PC-3 (cell line): ENCODE results near the gene BRD4. TPM values are rescaled to one million over a fixed set of nuclear protein-coding genes. Genes with fewer than 3 reads are reported as not detected.

Source experiments
- ATAC-seq: fragments of 200-7000 bp; cut with Tn5 transposase; 2 replicates; pipeline ENCODE4 v1.9.1; 2020; ENCODE audit warnings: mild to moderate bottlenecking, moderate library complexity
- BruUV-seq: library from RNA; stranded (reverse); fragments of 400-500 nt; replicated peaks from 2 replicates; lab custom pipeline; 2021; lab: Mats Ljungman, UMichigan
- CTCF ChIA-PET: fragments of 300-600 bp; sonication (Branson Sonifier 250); formaldehyde crosslinking; loops from one replicate; lab custom pipeline; 2022; ENCODE audit warnings: antibody characterized with exemption; lab: Charles Lee
- POLR2A ChIA-PET: fragments of 300-600 bp; sonication (Branson Sonifier 250); formaldehyde crosslinking; loops from one replicate; lab custom pipeline; 2022; ENCODE audit warnings: antibody characterized with exemption; ENCODE audit not compliant: unreplicated experiment; lab: Charles Lee
- DNase-seq: peaks from one replicate; pipeline ENCODE4 v3.0.0-alpha.2; 2015
- H2AFZ ChIP-seq: fragments of 300-600 bp; sonication (generic); 2 replicates; pipeline ENCODE4 v1.6.0; 2016; ENCODE audit warnings: antibody characterized with exemption, low read length
- H3F3A ChIP-seq: fragments of 300-600 bp; sonication (generic); one replicate; pipeline ENCODE4 v1.6.0; 2017; ENCODE audit warnings: antibody characterized with exemption, low read length, control low read depth, mild to moderate bottlenecking; ENCODE audit not compliant: unreplicated experiment
- H3K27ac ChIP-seq: fragments of 300-600 bp; sonication (generic); 2 replicates; pipeline ENCODE4 v1.5.1; 2016; ENCODE audit warnings: mild to moderate bottlenecking, low read length
- H3K27me3 ChIP-seq: fragments of 300-600 bp; sonication (generic); 2 replicates; pipeline ENCODE4 v1.6.1; 2016; ENCODE audit warnings: low read length, mixed read lengths
- H3K36me3 ChIP-seq: fragments of 300-600 bp; sonication (generic); 2 replicates; pipeline ENCODE4 v1.6.1; 2016; ENCODE audit warnings: low read depth, mixed run types, low read length, mixed read lengths
- H3K4me1 ChIP-seq: fragments of 300-600 bp; sonication (generic); 2 replicates; pipeline ENCODE4 v1.5.1; 2016; ENCODE audit warnings: low read length; ENCODE audit not compliant: insufficient read depth
- H3K4me2 ChIP-seq: fragments of 300-600 bp; sonication (generic); 2 replicates; pipeline ENCODE4 v1.6.0; 2016; ENCODE audit warnings: low read length
- H3K4me3 ChIP-seq: fragments of 300-600 bp; sonication (generic); 2 replicates; pipeline ENCODE4 v1.5.1; 2016; ENCODE audit warnings: mild to moderate bottlenecking, low read length, mixed read lengths
- H3K79me2 ChIP-seq: fragments of 300-600 bp; sonication (generic); 2 replicates; pipeline ENCODE4 v1.6.1; 2017; ENCODE audit warnings: low read length, mixed read lengths
- H3K9ac ChIP-seq: fragments of 300-600 bp; sonication (generic); 2 replicates; pipeline ENCODE4 v1.6.0; 2016; ENCODE audit warnings: mild to moderate bottlenecking, low read length
- H3K9me2 ChIP-seq: fragments of 300-600 bp; sonication (generic); replicated peaks from 2 replicates; pipeline ENCODE4 v1.6.1; 2016; ENCODE audit warnings: mixed run types, low read length, mixed read lengths
- H3K9me3 ChIP-seq: fragments of 300-600 bp; sonication (generic); 2 replicates; pipeline ENCODE4 v1.6.1; 2016; ENCODE audit warnings: low read length, mixed read lengths
- H4K20me1 ChIP-seq: fragments of 300-600 bp; sonication (generic); 2 replicates; pipeline ENCODE4 v1.6.1; 2016; ENCODE audit warnings: low read length, mixed read lengths
- CTCF ChIP-seq: fragments of 300-600 bp; sonication (generic); conservative IDR thresholded peaks from 2 replicates; pipeline ENCODE4 v1.5.1; 2017; ENCODE audit warnings: antibody characterized with exemption, low read depth, mild to moderate bottlenecking, low read length
- EZH2 ChIP-seq: fragments of 300-600 bp; sonication (generic); IDR thresholded peaks from one replicate; pipeline ENCODE4 v1.6.1; 2017; ENCODE audit warnings: antibody characterized with exemption, mild to moderate bottlenecking, low read length; ENCODE audit not compliant: unreplicated experiment
- EZH2phosphoT487 ChIP-seq: fragments of 300-600 bp; sonication (generic); IDR thresholded peaks from 2 replicates; pipeline ENCODE4 v1.6.1; 2018; ENCODE audit warnings: mild to moderate bottlenecking, antibody characterized with exemption, low read length, borderline replicate concordance
- intact Hi-C: fragments of 100-400 bp; cut with micrococcal nuclease; formaldehyde crosslinking; loops from 2 replicates; pipeline ENCODE4 v1.9.0; 2023
- total RNA-seq: library from RNA; depleted of rRNA; stranded (reverse); fragments of >200 nt; gene quantifications from 2 replicates; pipeline ENCODE4 v1.2.3, GENCODE V29; 2014

BRD4 gene
- total RNA-seq, 1 experiment from 2014 or later, result 20.9 TPM

DNA sequence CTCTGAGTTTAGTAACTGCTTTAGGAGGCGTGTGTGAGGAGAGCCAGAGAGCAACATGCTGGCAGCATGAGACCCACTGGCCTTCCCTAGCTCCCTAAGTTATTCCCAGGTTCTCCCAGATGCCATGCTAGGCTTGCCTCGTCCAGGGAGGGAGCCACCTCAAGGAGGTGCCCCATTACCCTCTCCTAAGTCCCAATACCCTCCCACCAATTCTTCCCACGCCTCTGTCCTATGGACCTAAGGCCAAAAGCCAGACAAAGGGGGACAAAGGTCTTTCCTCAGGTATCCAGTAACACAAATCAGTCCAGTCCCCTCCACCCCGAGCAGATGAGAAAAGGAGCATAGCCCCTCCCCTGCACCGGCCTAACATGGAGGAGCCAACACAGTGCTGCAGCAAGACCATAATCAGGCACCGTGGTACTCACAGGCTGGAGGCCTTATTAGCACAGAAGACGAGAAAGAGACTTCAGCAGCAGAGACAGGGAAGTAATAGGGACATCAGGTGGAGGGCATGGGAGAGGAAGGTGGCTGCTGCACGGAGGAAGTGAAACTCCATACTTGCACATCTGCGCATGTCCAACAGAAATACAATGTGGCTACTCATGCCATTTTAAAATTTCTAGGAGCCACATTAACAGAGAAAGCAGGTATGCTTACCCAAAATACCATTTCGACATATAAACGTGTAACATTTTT is 46.3 kb downstream of the BRD4 start:
- Histone ChIP-seq H3K9me3 (no peaks in the 10 kb centered on the region), H3K36me3 (no peaks in the 10 kb centered on the region; the same call in 1 of the 2 replicates), H3K27me3 (no peaks in the 10 kb centered on the region), H3K79me2 (peaks cover 100% of the 10 kb centered on the region), H3K4me2 (no peak overlapping the region), H3K4me1 (peaks cover 26% of the 10 kb centered on the region), H3F3A (no peaks in the 10 kb centered on the region), H4K20me1 (peaks cover 91% of the 10 kb centered on the region), H3K9ac (no peak overlapping the region), H3K27ac (no peak overlapping the region), H3K9me2 (no peaks in the 10 kb centered on the region), H3K4me3 (no peak overlapping the region), H2AFZ (no peak overlapping the region)
- no peak for ATAC-seq
- no peak for DNase-seq
- no peak for TF ChIP-seq CTCF
- CTCF ChIA-PET, result interaction anchor here (0.6 kb wide), 1 partner anchor 194 kb away, joined by 5 read pairs; no protein-coding TSS in a partner anchor
- POLR2A ChIA-PET, result no interaction called here
- BruUV-seq, result no TSS peak
- intact Hi-C loops, result no loop called here

DNA sequence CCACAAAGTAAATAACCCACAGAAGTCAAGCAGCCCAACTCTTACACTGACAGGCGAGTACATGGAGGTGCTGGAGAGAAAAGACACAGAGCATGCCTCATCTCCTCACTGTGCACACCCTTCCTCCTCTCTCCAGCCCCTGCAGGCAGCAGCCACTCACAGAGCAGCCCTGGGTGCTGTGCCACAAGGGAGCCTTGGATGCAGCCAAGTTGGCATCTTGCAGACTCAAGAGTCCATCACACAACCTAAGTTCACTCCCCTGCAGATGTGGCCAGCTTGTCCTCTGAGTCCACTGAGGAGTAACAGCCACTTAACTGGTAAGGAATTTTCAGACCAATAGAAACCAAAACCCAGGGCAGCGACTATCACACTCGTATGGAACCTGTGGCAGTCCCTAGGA is 47.4 kb downstream of the BRD4 start:
- no peak for ATAC-seq
- DNase-seq, result no peak
- Histone ChIP-seq H3K9me2 (no peaks in the 10 kb centered on the region), H3K79me2 (peaks cover 100% of the 10 kb centered on the region), H3F3A (no peaks in the 10 kb centered on the region), H3K4me2 (no peak overlapping the region), H3K27me3 (no peaks in the 10 kb centered on the region), H3K4me1 (peaks cover 37% of the 10 kb centered on the region), H3K36me3 (no peaks in the 10 kb centered on the region; the same call in 1 of the 2 replicates), H4K20me1 (peaks cover 91% of the 10 kb centered on the region), H2AFZ (no peak overlapping the region), H3K27ac (no peak overlapping the region), H3K9ac (no peak overlapping the region), H3K9me3 (no peaks in the 10 kb centered on the region), H3K4me3 (no peak overlapping the region)
- intact Hi-C loops, result no loop called here
- no peak for TF ChIP-seq EZH2phosphoT487
- TF ChIP-seq CTCF, result no peak
- TF ChIP-seq EZH2, result no peak
- BruUV-seq, result no TSS peak
- POLR2A ChIA-PET, result no interaction called here
- CTCF ChIA-PET, result no interaction called here

DNA sequence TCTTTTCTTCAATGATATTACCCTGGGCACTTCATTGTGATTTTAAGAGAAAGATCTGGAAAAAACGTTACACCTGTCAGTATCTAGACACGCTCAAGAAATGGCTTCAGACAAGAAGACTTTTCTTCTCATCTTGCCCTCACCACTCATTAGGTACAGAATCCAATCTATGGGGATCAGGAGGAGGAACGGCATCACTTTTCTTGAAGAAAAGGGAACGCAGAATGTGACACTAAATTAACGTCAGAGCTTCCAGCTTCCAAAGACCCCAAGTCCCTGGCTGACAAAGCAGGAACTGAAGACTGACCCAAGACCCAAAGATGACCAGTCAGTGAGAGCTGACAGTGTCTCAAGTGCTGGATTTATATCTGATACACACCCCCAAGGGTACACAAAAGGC is 48.2 kb downstream of the BRD4 start:
- no peaks in the 10 kb centered on the region for H3K9me3 ChIP-seq
- CTCF ChIA-PET, result interaction anchor here (0.5 kb wide), 1 partner anchor 12 kb away, joined by 3 read pairs; no protein-coding TSS in a partner anchor
- POLR2A ChIA-PET, result no interaction called here

More for the DNA sequence above, 48.2 kb downstream of the BRD4 start:
- Histone ChIP-seq H3K27me3 (no peaks in the 10 kb centered on the region), H3K9ac (no peak overlapping the region), H3F3A (no peaks in the 10 kb centered on the region), H2AFZ (no peak overlapping the region), H4K20me1 (peaks cover 94% of the 10 kb centered on the region), H3K9me2 (no peaks in the 10 kb centered on the region), H3K36me3 (no peaks in the 10 kb centered on the region; the same call in 1 of the 2 replicates), H3K27ac (no peak overlapping the region), H3K79me2 (peaks cover 100% of the 10 kb centered on the region), H3K4me3 (no peak overlapping the region), H3K4me1 (peaks cover 37% of the 10 kb centered on the region), H3K4me2 (no peak overlapping the region)
- no peak for DNase-seq
- BruUV-seq, result no TSS peak
- ATAC-seq, result no peak
- TF ChIP-seq EZH2phosphoT487, result no peak
- TF ChIP-seq CTCF, result no peak
- TF ChIP-seq EZH2, result no peak
- intact Hi-C loops, result no loop called here
